DND-41 (cell line): ENCODE data around the gene ASPG.

Source experiments
- ATAC-seq: fragments of 200-7000 bp; cut with Tn5 transposase; 3 replicates; pipeline ENCODE4 v1.9.1; 2021; ENCODE audit warnings: low read depth; ENCODE audit not compliant: insufficient read depth
- DNase-seq: peaks from one replicate; pipeline ENCODE4 v3.0.0-alpha.2; 2020
- H2AFZ ChIP-seq: 2 replicates; pipeline ENCODE4 v1.6.0; 2012; ENCODE audit warnings: low read depth, low read length
- H3K27ac ChIP-seq: 2 replicates; pipeline ENCODE4 v1.5.1; 2012; ENCODE audit warnings: low read length, inconsistent platforms
- H3K27me3 ChIP-seq: fragments of 200-600 bp; sonication (generic); 2 replicates; pipeline ENCODE4 v1.6.0; 2012; ENCODE audit warnings: low read length, mild to moderate bottlenecking, inconsistent platforms; ENCODE audit not compliant: insufficient read depth, poor library complexity
- H3K36me3 ChIP-seq: 2 replicates; pipeline ENCODE4 v1.5.1; 2012; ENCODE audit warnings: low read length, inconsistent platforms; ENCODE audit not compliant: insufficient read depth
- H3K4me1 ChIP-seq: 2 replicates; pipeline ENCODE4 v1.5.1; 2012; ENCODE audit warnings: mild to moderate bottlenecking, low read length; ENCODE audit not compliant: insufficient read depth
- H3K4me2 ChIP-seq: 2 replicates; pipeline ENCODE4 v1.6.0; 2012; ENCODE audit warnings: mild to moderate bottlenecking, moderate library complexity, low read length, inconsistent platforms; ENCODE audit not compliant: insufficient read depth
- H3K4me3 ChIP-seq, 2 experiments: fragments of 200-600 bp in 1 of 2; shearing (Covaris generic) in 1 of 2; 2 replicates each; pipeline ENCODE4 v1.5.1; 2012 to 2016; ENCODE audit warnings: inconsistent platforms in 2 of 2, low read length in 2 of 2, mild to moderate bottlenecking in 2 of 2, low read depth in 1 of 2, moderate library complexity in 1 of 2
- H3K79me2 ChIP-seq: 2 replicates; pipeline ENCODE4 v1.6.0; 2012; ENCODE audit warnings: low read length, inconsistent platforms; ENCODE audit not compliant: insufficient read depth
- H3K9ac ChIP-seq: 2 replicates; pipeline ENCODE4 v1.6.0; 2012; ENCODE audit warnings: low read depth, mild to moderate bottlenecking, inconsistent platforms, low read length, moderate library complexity
- H3K9me3 ChIP-seq: 2 replicates; pipeline ENCODE4 v1.5.1; 2012; ENCODE audit warnings: low read length, moderate library complexity, mild to moderate bottlenecking, inconsistent platforms; ENCODE audit not compliant: insufficient read depth, severe bottlenecking
- H4K20me1 ChIP-seq: 2 replicates; pipeline ENCODE4 v1.6.0; 2012; ENCODE audit warnings: low read length; ENCODE audit not compliant: insufficient read depth
- CTCF ChIP-seq: IDR thresholded peaks from 2 replicates; pipeline ENCODE4 v1.5.1; 2012; ENCODE audit warnings: borderline replicate concordance, low read length, moderate library complexity, mild to moderate bottlenecking; ENCODE audit not compliant: poor library complexity, severe bottlenecking; ENCODE audit errors: extremely low read depth
- EZH2 ChIP-seq: IDR thresholded peaks from 3 replicates; pipeline ENCODE4 v1.6.1; 2012; ENCODE audit warnings: borderline replicate concordance, low read depth, mild to moderate bottlenecking, moderate library complexity, low read length, inconsistent platforms; ENCODE audit not compliant: severe bottlenecking

The ASPG gene

GRCh38 chr14:104161602-104162367, 76.3 kb downstream of the ASPG start:
- peaks cover 6% of the 10 kb centered on the region; the same call in 1 of the 2 replicates for H4K20me1 ChIP-seq
- H3K4me2 ChIP-seq, result no peak overlapping the region
- H3K79me2 ChIP-seq, result no peaks in the 10 kb centered on the region
- H3K4me3 ChIP-seq, result no peak overlapping the region
- no peaks in the 10 kb centered on the region for H3K36me3 ChIP-seq
- no peaks in the 10 kb centered on the region for H3K9me3 ChIP-seq
- H2AFZ ChIP-seq, result no peak overlapping the region
- DNase-seq (no peak), ATAC-seq (no peak)
- no peak overlapping the region for H3K27ac ChIP-seq
- no peaks in the 10 kb centered on the region for H3K27me3 ChIP-seq
- no peak overlapping the region for H3K9ac ChIP-seq
- no peaks in the 10 kb centered on the region for H3K4me1 ChIP-seq
- TF ChIP-seq CTCF, result no peak
- TF ChIP-seq EZH2, result no peak

GRCh38 chr14:104162495-104162894, 77.0 kb downstream of the ASPG start:
- TF ChIP-seq CTCF (no peak), EZH2 (no peak)
- Histone ChIP-seq H3K4me2 (no peak overlapping the region), H2AFZ (no peak overlapping the region), H3K4me3 (no peak overlapping the region), H3K4me1 (no peaks in the 10 kb centered on the region), H3K36me3 (no peaks in the 10 kb centered on the region), H3K79me2 (no peaks in the 10 kb centered on the region), H3K27ac (no peak overlapping the region), H3K9me3 (no peaks in the 10 kb centered on the region), H4K20me1 (peaks cover 6% of the 10 kb centered on the region; the same call in 1 of the 2 replicates), H3K27me3 (no peaks in the 10 kb centered on the region), H3K9ac (no peak overlapping the region)
- DNase-seq, result no peak
- no peak for ATAC-seq

- peaks cover 6% of the 10 kb centered on the region; the same call in 1 of the 2 replicates for H4K20me1 ChIP-seq
- no peaks in the 10 kb centered on the region for H3K9me3 ChIP-seq
- no peaks in the 10 kb centered on the region for H3K27me3 ChIP-seq
- H3K4me1 ChIP-seq, result no peaks in the 10 kb centered on the region
- H3K4me2 ChIP-seq, result no peak overlapping the region
- H3K4me3 ChIP-seq, result no peak overlapping the region
- H3K36me3 ChIP-seq, result no peaks in the 10 kb centered on the region
- no peaks in the 10 kb centered on the region for H3K79me2 ChIP-seq
- no peak overlapping the region for H3K9ac ChIP-seq
- no peak overlapping the region for H2AFZ ChIP-seq
- no peak for TF ChIP-seq EZH2
- no peak for TF ChIP-seq CTCF
- ATAC-seq, result no peak
- no peak for DNase-seq
- H3K27ac ChIP-seq, result no peak overlapping the region
Measured at GRCh38 chr14:104163541-104163940, 78.0 kb downstream of the ASPG start.

- no peak overlapping the region for H3K4me3 ChIP-seq
- no peaks in the 10 kb centered on the region for H3K9me3 ChIP-seq
- no peak overlapping the region for H2AFZ ChIP-seq
- no peak overlapping the region for H3K9ac ChIP-seq
- no peak overlapping the region for H3K27ac ChIP-seq
- H3K27me3 ChIP-seq, result no peaks in the 10 kb centered on the region
- H3K79me2 ChIP-seq, result no peaks in the 10 kb centered on the region
- DNase-seq (no peak), ATAC-seq (no peak)
- H3K4me1 ChIP-seq, result no peaks in the 10 kb centered on the region
- no peak overlapping the region for H3K4me2 ChIP-seq
- no peak for TF ChIP-seq EZH2
- TF ChIP-seq CTCF, result no peak
- peaks cover 6% of the 10 kb centered on the region; the same call in 1 of the 2 replicates for H4K20me1 ChIP-seq
- H3K36me3 ChIP-seq, result no peaks in the 10 kb centered on the region
Measured at GRCh38 chr14:104164041-104164440, 78.5 kb downstream of the ASPG start.
